IMR-90 (cell line): Measurements from ENCODE around the gene LLPH. TPM values are rescaled to one million over a fixed set of nuclear protein-coding genes. Genes with fewer than 3 reads are reported as not detected.

Experiments used
- ATAC-seq: fragments of 200-7000 bp; cut with Tn5 transposase; 2 replicates; pipeline ENCODE4 v1.9.1; 2020; ENCODE audit warnings: low read depth, mild to moderate bottlenecking, moderate library complexity
- BruUV-seq: library from RNA; stranded (reverse); fragments of 400-500 nt; replicated peaks from 2 replicates; lab custom pipeline; 2021; lab: Mats Ljungman, UMichigan
- CTCF ChIA-PET: fragments of 300-600 bp; formaldehyde crosslinking; extraction: SDS; loops from one replicate; lab custom pipeline; 2021; ENCODE audit warnings: antibody characterized with exemption; lab: Yijun Ruan, JAX
- POLR2A ChIA-PET: fragments of 300-600 bp; sonication (Branson Sonifier 250); formaldehyde crosslinking; loops from one replicate; lab custom pipeline; 2022; ENCODE audit warnings: antibody characterized with exemption; ENCODE audit not compliant: unreplicated experiment; lab: Charles Lee
- DNase-seq: peaks from one replicate; pipeline ENCODE4 v3.0.0; 2013
- H2AFZ ChIP-seq: replicated peaks from 2 replicates; pipeline ENCODE3; 2013; ENCODE audit warnings: low read length, mild to moderate bottlenecking; ENCODE audit not compliant: poor library complexity
- H2AK5ac ChIP-seq: 2 replicates; pipeline ENCODE4 v1.6.1; 2013; ENCODE audit warnings: low read depth, low read length, inconsistent platforms
- H2AK9ac ChIP-seq: replicated peaks from 2 replicates; pipeline ENCODE3; 2013; ENCODE audit warnings: mild to moderate bottlenecking, low read depth, low read length, moderate library complexity; ENCODE audit not compliant: poor library complexity
- H2BK120ac ChIP-seq: 2 replicates; pipeline ENCODE4 v1.6.1; 2013; ENCODE audit warnings: low read depth, low read length, inconsistent platforms
- H2BK15ac ChIP-seq: 3 replicates; pipeline ENCODE4 v1.6.1; 2013; ENCODE audit warnings: low read depth, low read length, inconsistent platforms
- H2BK20ac ChIP-seq: 2 replicates; pipeline ENCODE4 v1.6.1; 2013; ENCODE audit warnings: low read depth, mild to moderate bottlenecking, inconsistent platforms, low read length, moderate library complexity
- H2BK5ac ChIP-seq: 2 replicates; pipeline ENCODE4 v1.6.1; 2013; ENCODE audit warnings: mild to moderate bottlenecking, low read depth, low read length, inconsistent platforms; ENCODE audit not compliant: poor library complexity, severe bottlenecking
- H3K14ac ChIP-seq: replicated peaks from 2 replicates; pipeline ENCODE4 v1.6.1; 2013; ENCODE audit warnings: low read depth, low read length, inconsistent platforms
- H3K18ac ChIP-seq: 2 replicates; pipeline ENCODE4 v1.6.1; 2013; ENCODE audit warnings: low read depth, low read length, control low read depth
- H3K23ac ChIP-seq: 2 replicates; pipeline ENCODE4 v1.6.1; 2013; ENCODE audit warnings: low read depth, low read length, inconsistent platforms
- H3K27ac ChIP-seq: 2 replicates; pipeline ENCODE4 v1.5.1; 2013; ENCODE audit warnings: mild to moderate bottlenecking, control low read depth, low read length; ENCODE audit not compliant: insufficient read depth
- H3K27me3 ChIP-seq: 2 replicates; pipeline ENCODE4 v1.6.1; 2013; ENCODE audit warnings: low read length; ENCODE audit not compliant: control insufficient read depth, insufficient read depth
- H3K36me3 ChIP-seq: 2 replicates; pipeline ENCODE4 v1.6.1; 2013; ENCODE audit warnings: low read length, mixed read lengths; ENCODE audit not compliant: control insufficient read depth, insufficient read depth
- H3K4ac ChIP-seq: 2 replicates; pipeline ENCODE4 v1.6.1; 2013; ENCODE audit warnings: low read depth, low read length, inconsistent platforms
- H3K4me1 ChIP-seq: 2 replicates; pipeline ENCODE4 v1.6.1; 2013; ENCODE audit warnings: low read length, mixed read lengths; ENCODE audit not compliant: control insufficient read depth, insufficient read depth
- H3K4me2 ChIP-seq: 2 replicates; pipeline ENCODE4 v1.6.1; 2013; ENCODE audit warnings: low read depth, mild to moderate bottlenecking, control low read depth, low read length, moderate library complexity
- H3K4me3 ChIP-seq: 2 replicates; pipeline ENCODE4 v1.5.1; 2013; ENCODE audit warnings: low read depth, mild to moderate bottlenecking, control low read depth, low read length, moderate library complexity; ENCODE audit not compliant: insufficient read depth
- H3K56ac ChIP-seq: 2 replicates; pipeline ENCODE4 v1.6.1; 2013; ENCODE audit warnings: low read length, inconsistent platforms; ENCODE audit not compliant: insufficient read depth; ENCODE audit errors: extremely low read depth
- H3K79me1 ChIP-seq, 2 experiments: 2 replicates each; pipeline ENCODE4 v1.6.1; 2013; ENCODE audit warnings: low read length in 2 of 2, inconsistent platforms in 1 of 2, low read depth in 1 of 2
- H3K9ac ChIP-seq: 2 replicates; pipeline ENCODE4 v1.6.1; 2013; ENCODE audit warnings: low read depth, low read length, control low read depth
- H3K9me1 ChIP-seq: 2 replicates; pipeline ENCODE4 v1.6.1; 2013; ENCODE audit warnings: low read length, inconsistent platforms; ENCODE audit not compliant: insufficient read depth
- H3K9me3 ChIP-seq: 2 replicates; pipeline ENCODE4 v1.6.1; 2013; ENCODE audit warnings: low read length; ENCODE audit not compliant: control insufficient read depth, insufficient read depth
- H4K20me1 ChIP-seq: 2 replicates; pipeline ENCODE4 v1.6.1; 2013; ENCODE audit warnings: low read length, inconsistent platforms; ENCODE audit not compliant: insufficient read depth
- H4K5ac ChIP-seq: 2 replicates; pipeline ENCODE4 v1.6.1; 2013; ENCODE audit warnings: mild to moderate bottlenecking, low read depth, low read length, control low read depth
- H4K8ac ChIP-seq, 2 experiments: 2 replicates each; pipeline ENCODE4 v1.6.1; 2013; ENCODE audit warnings: low read depth in 2 of 2, low read length in 2 of 2, control low read depth in 1 of 2, inconsistent platforms in 1 of 2
- H4K91ac ChIP-seq: 2 replicates; pipeline ENCODE4 v1.6.1; 2013; ENCODE audit warnings: low read depth, low read length, inconsistent platforms; ENCODE audit not compliant: insufficient read depth
- CEBPB ChIP-seq: IDR thresholded peaks from 2 replicates; pipeline ENCODE4 v1.6.1; 2012; ENCODE audit warnings: low read depth, low read length, improper control_type of control experiment
- CHD1 ChIP-seq: IDR thresholded peaks from 2 replicates; pipeline ENCODE4 v1.6.1; 2012; ENCODE audit warnings: low read depth, low read length, improper control_type of control experiment
- CTCF ChIP-seq: conservative IDR thresholded peaks from 2 replicates; pipeline ENCODE4 v1.5.1; 2012; ENCODE audit warnings: mild to moderate bottlenecking, low read depth, low read length, improper control_type of control experiment
- MAFK ChIP-seq: IDR thresholded peaks from 2 replicates; pipeline ENCODE4 v1.6.1; 2012; ENCODE audit warnings: low read depth, low read length, improper control_type of control experiment
- NFE2L2 ChIP-seq: fragments of 150-350 bp; IDR thresholded peaks from 2 replicates; pipeline ENCODE4 v1.6.1; 2016; ENCODE audit warnings: low read depth, mild to moderate bottlenecking, low read length
- POLR2A ChIP-seq: IDR thresholded peaks from 2 replicates; pipeline ENCODE4 v1.6.1; 2012; ENCODE audit warnings: mild to moderate bottlenecking, low read depth, low read length
- RFX5 ChIP-seq: IDR thresholded peaks from 2 replicates; pipeline ENCODE4 v1.8.0; 2012; ENCODE audit warnings: low read depth, mild to moderate bottlenecking, low read length, moderate library complexity
- WGBS, 2 experiments: methylation state at CpG; one replicate each; pipeline versions ENCODE4 v1.1.5 to v1.1.7; 2013; ENCODE audit warnings: missing lambda C conversion rate in 2 of 2; ENCODE audit not compliant: insufficient read length in 1 of 2; ENCODE audit errors: extremely low coverage in 2 of 2; 5-methylcytosine and 5-hydroxymethylcytosine counted together
- dilution Hi-C: fragments of 300-500 bp; cut with HindIII; formaldehyde crosslinking; loops from one replicate; pipeline ENCODE4 v1.14.3; 2018; ENCODE audit warnings: low sequenced_read_pairs; ENCODE audit not compliant: unreplicated experiment
- in situ Hi-C: fragments of 300-500 bp; cut with MboI; formaldehyde crosslinking; loops from 3 replicates; pipeline ENCODE4 v1.14.3; 2019; ENCODE audit warnings: low sequenced_read_pairs, inconsistent platforms, mixed read lengths
- intact Hi-C: fragments of 100-400 bp; cut with micrococcal nuclease; formaldehyde crosslinking; loops from 2 replicates; pipeline ENCODE4 v1.10.0; 2022
- polyA plus RNA-seq, 3 experiments: library from polyadenylated mRNA; depleted of rRNA; stranded (reverse); fragments of >200 nt; gene quantifications; 2 replicates each; pipeline ENCODE4 v1.2.3, GENCODE V29; 2012; ENCODE audit warnings: low replicate concordance in 1 of 3
- total RNA-seq: library from RNA; depleted of rRNA; stranded (reverse); fragments of >200 nt; gene quantifications from 2 replicates; pipeline ENCODE4 v1.2.3, GENCODE V29; 2012

The LLPH gene
- total and polyA plus RNA-seq, 2 of the 4 experiments (the other 2 are of a cell fraction): 2.7 to 17.0 TPM

- dilution Hi-C loops (no loop called here), in situ Hi-C loops (loop anchor here (10.0 kb wide), 1 partner anchor 1214 kb away; no protein-coding TSS in a partner anchor), intact Hi-C loops (loop anchor here (5.0 to 10.0 kb wide), 4 partner anchors 437 to 1304 kb away; no protein-coding TSS in a partner anchor)
- Histone ChIP-seq H3K18ac (no peak overlapping the region), H2AK5ac (no peak overlapping the region), H4K20me1 (no peaks in the 10 kb centered on the region), H3K4me1 (peaks cover 1% of the 10 kb centered on the region; the same call in 1 of the 2 replicates), H3K27ac (no peak overlapping the region), H2BK15ac (no peak overlapping the region), H2BK120ac (no peak overlapping the region), H2BK20ac (no peak overlapping the region), H3K4me2 (no peak overlapping the region), H3K9ac (no peak overlapping the region), H3K4me3 (no peak overlapping the region), H3K4ac (no peak overlapping the region), H3K14ac (no peak overlapping the region), H3K9me1 (no peaks in the 10 kb centered on the region), H3K36me3 (no peaks in the 10 kb centered on the region), H3K23ac (no peak overlapping the region), H4K8ac (no peak overlapping the region), H4K5ac (no peak overlapping the region), H2BK5ac (no peak overlapping the region), H3K56ac (no peak overlapping the region), H2AFZ (no peak overlapping the region), H2AK9ac (no peak overlapping the region), H3K27me3 (no peaks in the 10 kb centered on the region), H3K79me1 (no peaks in the 10 kb centered on the region), H4K91ac (no peak overlapping the region), H3K9me3 (no peaks in the 10 kb centered on the region)
- DNase-seq: no peak
- BruUV-seq: no TSS peak
- ChIA-PET CTCF (no interaction called here), POLR2A (no interaction called here)
- no CpG with 5 or more reads among the region's 4 CpGs for WGBS, 2 experiments
- no peak for ATAC-seq
- TF ChIP-seq CEBPB (no peak), CTCF (no peak), NFE2L2 (no peak), CHD1 (no peak), RFX5 (no peak), MAFK (no peak), POLR2A (no peak)
These were observed 21.5 kb downstream of the LLPH start for GRCh38 chr12:66109056-66109455.
